SU-DHL-6 (cell line): ENCODE data around the gene TSPAN17.

ENCODE experiments used
- H2AFZ ChIP-seq: fragments of 200-600 bp; sonication (generic); 2 replicates; pipeline ENCODE4 v1.6.1; 2014; ENCODE audit warnings: low read depth, mild to moderate bottlenecking, moderate library complexity, mixed read lengths, antibody characterized with exemption, low read length; ENCODE audit not compliant: severe bottlenecking
- H3F3A ChIP-seq: fragments of 200-600 bp; shearing (Covaris generic); 2 replicates; pipeline ENCODE4 v1.6.0; 2016; ENCODE audit warnings: antibody characterized with exemption, mild to moderate bottlenecking; ENCODE audit not compliant: insufficient read depth
- H3K27ac ChIP-seq: fragments of 200-600 bp; sonication (generic); 2 replicates; pipeline ENCODE4 v1.5.1; 2016; ENCODE audit warnings: low read depth, mild to moderate bottlenecking, low read length, moderate library complexity, mixed read lengths
- H3K27me3 ChIP-seq: fragments of 200-600 bp; sonication (generic), shearing (Covaris generic); 2 replicates; pipeline ENCODE4 v1.6.0; 2014; ENCODE audit warnings: mild to moderate bottlenecking, low read length
- H3K36me3 ChIP-seq: fragments of 200-600 bp; sonication (generic); 2 replicates; pipeline ENCODE4 v1.6.1; 2014; ENCODE audit warnings: mild to moderate bottlenecking, low read length, mixed read lengths
- H3K4me2 ChIP-seq: fragments of 300-600, 200-600 bp; shearing (Covaris generic), sonication (generic); 2 replicates; pipeline ENCODE4 v1.6.0; 2014; ENCODE audit warnings: low read length, low read depth, mild to moderate bottlenecking; ENCODE audit not compliant: poor library complexity, severe bottlenecking
- H3K4me3 ChIP-seq: fragments of 200-600 bp; sonication (generic); 2 replicates; pipeline ENCODE4 v1.5.1; 2014; ENCODE audit warnings: antibody characterized with exemption, low read length, mild to moderate bottlenecking, mixed read lengths; ENCODE audit not compliant: insufficient read depth, poor library complexity, severe bottlenecking
- H3K79me2 ChIP-seq: fragments of 200-600 bp; sonication (generic); 2 replicates; pipeline ENCODE4 v1.6.1; 2014; ENCODE audit warnings: mild to moderate bottlenecking, low read length, moderate library complexity; ENCODE audit not compliant: insufficient read depth
- H3K9ac ChIP-seq: fragments of 200-600 bp; sonication (generic); 2 replicates; pipeline ENCODE4 v1.7.0; 2014; ENCODE audit warnings: mild to moderate bottlenecking, low read length
- H3K9me2 ChIP-seq: fragments of 200-600 bp; sonication (generic); replicated peaks from 2 replicates; pipeline ENCODE4 v1.6.1; 2014; ENCODE audit warnings: low read length; ENCODE audit not compliant: insufficient read depth
- H3K9me3 ChIP-seq: fragments of 200-600 bp; sonication (generic); 2 replicates; pipeline ENCODE4 v1.6.1; 2014; ENCODE audit warnings: low read length, mixed read lengths; ENCODE audit not compliant: insufficient read depth
- H4K20me1 ChIP-seq: fragments of 200-600 bp; sonication (generic); 2 replicates; pipeline ENCODE4 v1.6.1; 2014; ENCODE audit warnings: low read depth, mild to moderate bottlenecking, antibody characterized with exemption, low read length, moderate library complexity, mixed read lengths
- CTCF ChIP-seq: fragments of 200-600 bp; sonication (generic); IDR thresholded peaks from one replicate; pipeline ENCODE4 v1.5.1; 2017; ENCODE audit warnings: antibody characterized with exemption, mild to moderate bottlenecking, low read length, moderate library complexity; ENCODE audit not compliant: insufficient read depth, poor library complexity, severe bottlenecking
- EZH2phosphoT487 ChIP-seq: fragments of 200-600 bp; sonication (generic), shearing (Covaris generic); conservative IDR thresholded peaks from 2 replicates; pipeline ENCODE4 v1.6.1; 2018; ENCODE audit warnings: mild to moderate bottlenecking, antibody characterized with exemption, low read length, moderate library complexity, mixed read lengths

The TSPAN17 gene

GRCh38 chr5:176629853-176630680 lies 17.2 kb upstream of the TSPAN17 start, which contains the start of the genes EIF4E1B and SNCB:
EIF4E1B (plus strand) TSS chr5:176630675; CDS start chr5:176642788, 12,113 bp downstream.
SNCB (minus strand) TSS chr5:176630534; CDS start chr5:176629654, 880 bp downstream.
- Histone ChIP-seq H3K9me2 (no peaks in the 10 kb centered on the region), H3K9me3 (no peaks in the 10 kb centered on the region), H4K20me1 (no peaks in the 10 kb centered on the region), H3K4me2 (peak within 1 kb of the TSS; percentile 31), H3K36me3 (no peaks in the 10 kb centered on the region), H3F3A (no peaks in the 10 kb centered on the region), H3K27me3 (no peaks in the 10 kb centered on the region), H3K9ac (no peak within 1 kb of the TSS), H2AFZ (no peak within 1 kb of the TSS), H3K4me3 (no peak within 1 kb of the TSS), H3K79me2 (no peaks in the 10 kb centered on the region), H3K27ac (no peak within 1 kb of the TSS)
- TF ChIP-seq EZH2phosphoT487 = no peak
- no peak for TF ChIP-seq CTCF

GRCh38 chr5:176630681-176631222 lies 16.5 kb upstream of the TSPAN17 start:
- Histone ChIP-seq H2AFZ (no peak overlapping the region), H3K4me3 (no peak overlapping the region), H3F3A (no peaks in the 10 kb centered on the region), H4K20me1 (no peaks in the 10 kb centered on the region), H3K9me2 (no peaks in the 10 kb centered on the region), H3K9ac (no peak overlapping the region), H3K79me2 (no peaks in the 10 kb centered on the region), H3K9me3 (no peaks in the 10 kb centered on the region), H3K4me2 (peak overlapping the region; percentile 31), H3K27ac (no peak overlapping the region), H3K27me3 (no peaks in the 10 kb centered on the region), H3K36me3 (no peaks in the 10 kb centered on the region)
- no peak for TF ChIP-seq EZH2phosphoT487
- no peak for TF ChIP-seq CTCF

GRCh38 chr5:176631383-176632200 lies 15.7 kb upstream of the TSPAN17 start:
- H3K4me3 ChIP-seq = no peak overlapping the region
- H4K20me1 ChIP-seq = no peaks in the 10 kb centered on the region
- no peaks in the 10 kb centered on the region for H3K27me3 ChIP-seq
- no peaks in the 10 kb centered on the region for H3F3A ChIP-seq
- H3K9me3 ChIP-seq = no peaks in the 10 kb centered on the region
- TF ChIP-seq EZH2phosphoT487 (no peak), CTCF (no peak)
- no peaks in the 10 kb centered on the region for H3K9me2 ChIP-seq
- no peak overlapping the region for H3K9ac ChIP-seq
- no peaks in the 10 kb centered on the region for H3K36me3 ChIP-seq
- no peak overlapping the region for H3K4me2 ChIP-seq
- H3K27ac ChIP-seq = no peak overlapping the region
- no peak overlapping the region for H2AFZ ChIP-seq
- no peaks in the 10 kb centered on the region for H3K79me2 ChIP-seq
